Natural killer cell (primary cell): ENCODE results near the gene LAS1L. TPM values are rescaled to one million over a fixed set of nuclear protein-coding genes. Genes with fewer than 3 reads are reported as not detected.
"Not testable (repeated sequence)": the region's sequence is repeated elsewhere in the genome, so short reads cannot be mapped to it uniquely, and the experiment has no call there.

Experiments
- ATAC-seq, 3 donors: fragments of 150-1000 bp in 2 of 3; fragments of 200-7000 bp in 1 of 3; cut with Tn5 transposase; 1 replicate in 1 of 3; 2 replicates in 2 of 3; pipeline ENCODE4 v1.10.0; 2021; ENCODE audit warnings: mild to moderate bottlenecking in 2 of 3, moderate library complexity in 2 of 3
- DNase-seq, 2 donors: peaks; one replicate each; pipeline versions ENCODE4 v3.0.0 to v3.0.0-alpha.2; 2013 to 2021; ENCODE audit warnings: mixed read lengths in 1 of 2
- H3K27ac ChIP-seq: one replicate; pipeline ENCODE4 v1.5.1; 2013; ENCODE audit warnings: mild to moderate bottlenecking, low read length
- H3K27me3 ChIP-seq: one replicate; pipeline ENCODE4 v1.6.1; 2013; ENCODE audit warnings: low read length; ENCODE audit not compliant: control insufficient read depth, insufficient read depth
- H3K36me3 ChIP-seq: one replicate; pipeline ENCODE4 v1.6.1; 2013; ENCODE audit warnings: low read length; ENCODE audit not compliant: control insufficient read depth, insufficient read depth
- H3K4me1 ChIP-seq: one replicate; pipeline ENCODE4 v1.6.1; 2013; ENCODE audit warnings: low read length; ENCODE audit not compliant: control insufficient read depth, insufficient read depth
- H3K4me3 ChIP-seq: one replicate; pipeline ENCODE4 v1.5.1; 2013; ENCODE audit warnings: low read length
- H3K9me3 ChIP-seq: one replicate; pipeline ENCODE4 v1.6.1; 2013; ENCODE audit warnings: low read length; ENCODE audit not compliant: control insufficient read depth, insufficient read depth
- H3K27ac Mint-ChIP-seq, 2 donors: one replicate each; pipeline ENCODE4 v1.8.0; 2022; ENCODE audit warnings: mild to moderate bottlenecking in 2 of 2, mixed read lengths in 2 of 2, moderate library complexity in 1 of 2
- H3K27me3 Mint-ChIP-seq, 2 donors: one replicate each; pipeline ENCODE4 v1.8.0; 2022; ENCODE audit warnings: low read depth in 2 of 2, mixed read lengths in 2 of 2
- H3K36me3 Mint-ChIP-seq: one replicate; pipeline ENCODE4 v1.8.0; 2022; ENCODE audit warnings: mixed read lengths
- H3K4me1 Mint-ChIP-seq, 2 donors: one replicate each; pipeline ENCODE4 v1.8.0; 2022; ENCODE audit warnings: mixed read lengths in 2 of 2
- H3K4me3 Mint-ChIP-seq: one replicate; pipeline ENCODE4 v1.8.0; 2022; ENCODE audit warnings: mild to moderate bottlenecking, moderate library complexity, mixed read lengths
- H3K9me3 Mint-ChIP-seq, 2 donors: one replicate each; pipeline ENCODE4 v1.8.0; 2022; ENCODE audit warnings: mixed read lengths in 2 of 2
- WGBS: methylation state at CpG from one replicate; pipeline ENCODE4 v1.1.7; 2013; ENCODE audit warnings: missing lambda C conversion rate; ENCODE audit not compliant: insufficient coverage; 5-methylcytosine and 5-hydroxymethylcytosine counted together
- intact Hi-C: fragments of 100-400 bp; cut with micrococcal nuclease; formaldehyde crosslinking; loops from one replicate; pipeline ENCODE4 v1.14.2; 2022
- total RNA-seq, 4 donors: library from RNA; stranded (reverse); fragments of 120-200 nt in 1 of 4; gene quantifications; one replicate each; pipeline versions ENCODE4 v1.2.3 to v1.2.4, GENCODE V29; 2013 to 2022
- TF ChIP-seq, protein P1 (sequence below): fragments of 200-600 bp; IDR thresholded peaks from one replicate; pipeline ENCODE4 v1.8.0; 2022; ENCODE audit warnings: antibody characterized with exemption

LAS1L gene
- total RNA-seq, 3 donors from 2014 or later (not counting 1 experiment from before 2014, with no cell fraction given), result 37.6 to 42.7 (median 40.7) TPM

DNA sequence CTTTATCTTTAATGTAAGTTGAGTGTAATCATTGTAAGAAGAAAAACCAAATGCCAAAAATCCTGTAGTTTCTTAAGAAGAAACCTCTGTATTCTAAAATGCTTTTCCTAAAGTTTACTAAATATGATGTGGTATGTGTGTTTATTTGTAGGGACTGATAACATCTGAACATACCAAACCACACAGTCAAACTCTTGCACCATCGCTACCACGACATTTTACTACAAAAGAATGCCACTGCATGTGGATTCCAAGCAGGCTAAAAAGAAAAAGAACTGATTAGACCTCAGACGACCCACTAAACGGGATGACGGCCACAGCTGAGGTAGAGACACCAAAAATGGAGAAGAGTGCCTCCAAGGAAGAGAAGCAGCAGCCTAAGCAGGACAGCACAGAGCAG is 46.1 kb downstream of the LAS1L start:
- WGBS, result 58% methylated on average over 3 of the region's 5 CpGs
- no peaks in the 10 kb centered on the region for H3K4me1 Mint-ChIP-seq
- no peak overlapping the region for H3K4me3 ChIP-seq

DNA sequence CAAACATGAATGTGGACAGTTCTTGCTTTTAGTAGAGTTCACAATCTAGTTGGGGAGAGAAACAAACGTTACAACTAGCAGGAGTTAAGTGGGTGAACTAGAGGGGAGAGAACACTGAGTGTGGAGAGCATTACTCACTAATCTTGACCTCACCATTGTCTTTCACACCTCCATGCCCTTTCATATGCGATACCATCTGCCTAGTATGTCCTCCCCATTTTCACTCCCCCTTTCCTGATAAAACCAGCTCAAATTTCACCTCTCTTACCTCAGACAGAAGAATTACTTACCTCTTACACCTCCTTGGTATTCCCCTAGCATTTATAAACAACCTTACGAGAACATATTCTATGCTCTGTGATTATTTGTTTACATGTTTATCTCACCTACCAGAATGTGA is 53.6 kb downstream of the LAS1L start:
- no peak overlapping the region for H3K27ac Mint-ChIP-seq
- 82% methylated on average over 2 of the region's 3 CpGs for WGBS
- ATAC-seq, result no peak

More for the DNA sequence above, 46.1 kb downstream of the LAS1L start:
- no peak for DNase-seq
- Histone ChIP-seq H3K9me3 (no peaks in the 10 kb centered on the region), H3K27ac (no peak overlapping the region), H3K4me1 (no peaks in the 10 kb centered on the region), H3K36me3 (no peaks in the 10 kb centered on the region), H3K27me3 (no peaks in the 10 kb centered on the region)
- no peak overlapping the region for H3K27ac Mint-ChIP-seq
- TF ChIP-seq, protein P1, sequence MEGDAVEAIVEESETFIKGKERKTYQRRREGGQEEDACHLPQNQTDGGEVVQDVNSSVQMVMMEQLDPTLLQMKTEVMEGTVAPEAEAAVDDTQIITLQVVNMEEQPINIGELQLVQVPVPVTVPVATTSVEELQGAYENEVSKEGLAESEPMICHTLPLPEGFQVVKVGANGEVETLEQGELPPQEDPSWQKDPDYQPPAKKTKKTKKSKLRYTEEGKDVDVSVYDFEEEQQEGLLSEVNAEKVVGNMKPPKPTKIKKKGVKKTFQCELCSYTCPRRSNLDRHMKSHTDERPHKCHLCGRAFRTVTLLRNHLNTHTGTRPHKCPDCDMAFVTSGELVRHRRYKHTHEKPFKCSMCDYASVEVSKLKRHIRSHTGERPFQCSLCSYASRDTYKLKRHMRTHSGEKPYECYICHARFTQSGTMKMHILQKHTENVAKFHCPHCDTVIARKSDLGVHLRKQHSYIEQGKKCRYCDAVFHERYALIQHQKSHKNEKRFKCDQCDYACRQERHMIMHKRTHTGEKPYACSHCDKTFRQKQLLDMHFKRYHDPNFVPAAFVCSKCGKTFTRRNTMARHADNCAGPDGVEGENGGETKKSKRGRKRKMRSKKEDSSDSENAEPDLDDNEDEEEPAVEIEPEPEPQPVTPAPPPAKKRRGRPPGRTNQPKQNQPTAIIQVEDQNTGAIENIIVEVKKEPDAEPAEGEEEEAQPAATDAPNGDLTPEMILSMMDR, result no peak
- ATAC-seq, result no peak
- no peaks in the 10 kb centered on the region for H3K9me3 Mint-ChIP-seq
- peaks cover 0 to 25% of the 10 kb centered on the region in 2 donors for H3K27me3 Mint-ChIP-seq
- intact Hi-C loops, result no loop called here
- no peaks in the 10 kb centered on the region for H3K36me3 Mint-ChIP-seq
- no peak overlapping the region for H3K4me3 Mint-ChIP-seq

DNA sequence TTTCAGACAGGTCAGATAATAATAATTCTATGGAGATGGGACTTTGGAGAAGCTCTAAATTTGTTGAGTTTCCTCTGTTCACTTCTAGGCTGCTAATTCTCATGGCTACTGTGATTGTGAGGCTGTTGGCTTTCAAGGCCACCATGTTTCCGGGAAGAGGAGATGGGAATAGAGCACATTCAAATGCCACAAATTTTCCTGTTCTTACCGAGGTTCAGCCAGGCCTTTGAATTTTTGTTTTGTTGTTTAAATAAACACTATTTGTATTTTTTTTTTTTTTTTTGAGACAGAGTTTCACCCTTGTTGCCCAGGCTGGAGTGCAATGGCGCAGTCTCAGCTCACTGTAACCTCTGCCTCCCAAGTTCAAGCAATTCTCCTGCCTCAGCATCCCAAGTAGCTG is 55.5 kb downstream of the LAS1L start:
- H3K4me3 Mint-ChIP-seq, intact Hi-C loops, H3K27ac ChIP-seq, H3K4me1 ChIP-seq, H3K27ac Mint-ChIP-seq, H3K9me3 ChIP-seq, H3K4me3 ChIP-seq, ATAC-seq, H3K36me3 ChIP-seq, H3K27me3 ChIP-seq, H3K9me3 Mint-ChIP-seq, H3K36me3 Mint-ChIP-seq, DNase-seq, H3K4me1 Mint-ChIP-seq: not testable (repeated sequence)
- peaks cover 0 to 20% of the 10 kb centered on the region in 2 donors for H3K27me3 Mint-ChIP-seq
- 92% methylated on average over 2 of the region's 3 CpGs for WGBS

More for the DNA sequence above, 53.6 kb downstream of the LAS1L start:
- Histone ChIP-seq H3K27me3 (no peaks in the 10 kb centered on the region), H3K27ac (no peak overlapping the region), H3K36me3 (no peaks in the 10 kb centered on the region), H3K4me3 (no peak overlapping the region), H3K4me1 (no peaks in the 10 kb centered on the region), H3K9me3 (no peaks in the 10 kb centered on the region)
- intact Hi-C loops, result no loop called here
- H3K36me3 Mint-ChIP-seq, result peaks cover 7% of the 10 kb centered on the region
- peaks cover 0 to 16% of the 10 kb centered on the region in 2 donors for H3K27me3 Mint-ChIP-seq
- TF ChIP-seq, protein P1, result no peak
- DNase-seq, result no peak
- no peak overlapping the region for H3K4me3 Mint-ChIP-seq
- peaks cover 2 to 3% of the 10 kb centered on the region in 2 donors for H3K9me3 Mint-ChIP-seq
- H3K4me1 Mint-ChIP-seq, result no peaks in the 10 kb centered on the region

DNA sequence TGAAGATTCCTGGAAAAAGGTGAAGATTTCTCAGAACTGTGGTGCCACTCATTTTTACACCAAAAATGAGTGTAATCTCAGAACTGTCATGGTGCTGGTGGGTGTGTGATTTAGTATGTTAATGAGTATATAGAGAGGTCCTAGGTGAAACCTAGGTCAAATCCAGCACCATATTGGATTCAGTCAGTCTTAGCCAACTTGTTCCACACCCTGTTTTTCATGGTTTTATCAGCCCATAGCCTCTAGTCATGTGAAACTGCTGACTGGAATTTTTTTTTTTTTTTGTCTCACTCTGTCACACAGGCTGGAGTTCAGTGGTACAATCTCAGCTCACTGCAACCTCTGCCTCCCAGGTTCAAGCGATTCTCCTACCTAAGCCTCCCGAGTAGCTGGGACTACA is 58.0 kb downstream of the LAS1L start:
- H3K4me3 Mint-ChIP-seq, result no peak overlapping the region
- no CpG with 5 or more reads among the region's 2 CpGs for WGBS
- H3K27me3 ChIP-seq, result no peaks in the 10 kb centered on the region
- DNase-seq, result no peak
- H3K4me1 Mint-ChIP-seq, result no peaks in the 10 kb centered on the region
- H3K27ac Mint-ChIP-seq, result no peak overlapping the region
- no peak overlapping the region for H3K27ac ChIP-seq
- ATAC-seq, result no peak
- H3K36me3 ChIP-seq, result no peaks in the 10 kb centered on the region
- H3K9me3 ChIP-seq, result no peaks in the 10 kb centered on the region
- no peaks in the 10 kb centered on the region for H3K4me1 ChIP-seq
- peaks cover 7% of the 10 kb centered on the region for H3K36me3 Mint-ChIP-seq
- TF ChIP-seq, protein P1, result no peak
- H3K4me3 ChIP-seq, result no peak overlapping the region
- peaks cover 2 to 3% of the 10 kb centered on the region in 2 donors for H3K9me3 Mint-ChIP-seq
- intact Hi-C loops, result no loop called here
- peaks cover 0 to 15% of the 10 kb centered on the region in 2 donors for H3K27me3 Mint-ChIP-seq
